SK-N-SH treated with all-trans-retinoic acid at 6 μM for 48 hours (cell line): Measurements from ENCODE around the gene HSPE1.
"Not testable (repeated sequence)": the region's sequence is repeated elsewhere in the genome, so short reads cannot be mapped to it uniquely, and the experiment has no call there.

ENCODE experiments used
- ATAC-seq: fragments of 200-7000 bp; cut with Tn5 transposase; 3 replicates; pipeline ENCODE4 v1.9.1; 2020; ENCODE audit warnings: mild to moderate bottlenecking, moderate library complexity
- ARNTL ChIP-seq: fragments of 450-650 bp; formaldehyde crosslinking; IDR thresholded peaks from 2 replicates; pipeline ENCODE4 v1.5.0; 2020; ENCODE audit warnings: low read depth, mild to moderate bottlenecking, moderate library complexity, borderline replicate concordance
- CREB5 ChIP-seq: fragments of 250-450 bp; sonication (Bioruptor Pico); IDR thresholded peaks from 2 replicates; pipeline ENCODE4 v1.5.1; 2020; ENCODE audit warnings: low read depth, mild to moderate bottlenecking, moderate library complexity
- ESRRG ChIP-seq: fragments of 250-450 bp; sonication (Bioruptor Pico); IDR thresholded peaks from 2 replicates; pipeline ENCODE4 v1.6.1; 2021; ENCODE audit warnings: mild to moderate bottlenecking
- GLIS3 ChIP-seq: fragments of 250-450 bp; sonication (Bioruptor Pico); IDR thresholded peaks from 2 replicates; pipeline ENCODE4 v1.5.0; 2020; ENCODE audit warnings: mild to moderate bottlenecking, moderate library complexity
- ISL1 ChIP-seq: fragments of 250-450 bp; sonication (Bioruptor Pico); IDR thresholded peaks from 2 replicates; pipeline ENCODE4 v2.1.2; 2022; ENCODE audit warnings: mild to moderate bottlenecking, moderate library complexity
- OSR1 ChIP-seq: fragments of 250-450 bp; sonication (Bioruptor Pico); IDR thresholded peaks from 2 replicates; pipeline ENCODE4 v1.8.0; 2022; ENCODE audit warnings: moderate library complexity, mild to moderate bottlenecking, inconsistent platforms
- PPARA ChIP-seq: fragments of 250-450 bp; sonication (Bioruptor Pico); IDR thresholded peaks from 2 replicates; pipeline ENCODE4 v1.5.0; 2020; ENCODE audit warnings: mild to moderate bottlenecking, borderline replicate concordance
- RARB ChIP-seq: fragments of 250-450 bp; sonication (Bioruptor Pico); IDR thresholded peaks from 2 replicates; pipeline ENCODE4 v1.8.0; 2021; ENCODE audit warnings: mild to moderate bottlenecking, moderate library complexity
- SNAI2 ChIP-seq: fragments of 250-450 bp; sonication (Bioruptor Pico); IDR thresholded peaks from 2 replicates; pipeline ENCODE4 v1.5.0; 2020; ENCODE audit warnings: mild to moderate bottlenecking, moderate library complexity
- TCF4 ChIP-seq: fragments of 250-450 bp; sonication (Bioruptor Pico); IDR thresholded peaks from 2 replicates; pipeline ENCODE4 v1.8.0; 2021; ENCODE audit warnings: mild to moderate bottlenecking, moderate library complexity, borderline replicate concordance
- TOX ChIP-seq: fragments of 250-450 bp; sonication (Bioruptor Pico); IDR thresholded peaks from 2 replicates; pipeline ENCODE4 v1.8.0; 2021; ENCODE audit warnings: mild to moderate bottlenecking, moderate library complexity, borderline replicate concordance
- ZC3H10 ChIP-seq: fragments of 250-450 bp; sonication (Bioruptor Pico); IDR thresholded peaks from 2 replicates; pipeline ENCODE4 v1.5.1; 2021; ENCODE audit warnings: mild to moderate bottlenecking, moderate library complexity
- ZFP3 ChIP-seq: fragments of 250-450 bp; sonication (Bioruptor Pico); IDR thresholded peaks from 2 replicates; pipeline ENCODE4 v1.5.0; 2020; ENCODE audit warnings: mild to moderate bottlenecking, moderate library complexity
- ZFP30 ChIP-seq: fragments of 450-650 bp; formaldehyde crosslinking; IDR thresholded peaks from 2 replicates; pipeline ENCODE4 v1.5.0; 2022; ENCODE audit warnings: mild to moderate bottlenecking, moderate library complexity
- ZNF565 ChIP-seq: fragments of 450-650 bp; formaldehyde crosslinking; conservative IDR thresholded peaks from 2 replicates; pipeline ENCODE4 v1.5.0; 2020; ENCODE audit warnings: low read depth, mild to moderate bottlenecking, moderate library complexity
- ZNF70 ChIP-seq: fragments of 450-650 bp; formaldehyde crosslinking; IDR thresholded peaks from 2 replicates; pipeline ENCODE4 v1.5.0; 2020; ENCODE audit warnings: mild to moderate bottlenecking, moderate library complexity
- ZNF8 ChIP-seq: fragments of 450-650 bp; formaldehyde crosslinking; IDR thresholded peaks from 2 replicates; pipeline ENCODE4 v1.5.0; 2020; ENCODE audit warnings: mild to moderate bottlenecking, moderate library complexity
- TF ChIP-seq, protein P1 (sequence below): fragments of 250-450 bp; sonication (Bioruptor Pico); IDR thresholded peaks from 2 replicates; pipeline ENCODE4 v1.5.1; 2021; ENCODE audit warnings: mild to moderate bottlenecking, moderate library complexity
- TF ChIP-seq, protein P2 (sequence below): fragments of 250-450 bp; sonication (Bioruptor Pico); IDR thresholded peaks from 2 replicates; pipeline ENCODE4 v1.5.0; 2020; ENCODE audit warnings: mild to moderate bottlenecking, moderate library complexity

Gene HSPE1

GRCh38 chr2:197547163-197547900 lies 47.2 kb downstream of the HSPE1 start:
- TF ChIP-seq ISL1 (CRISPR knock-in tag) (no peak), ARNTL (CRISPR knock-in tag) (no peak), ZFP30 (CRISPR knock-in tag) (no peak), ZC3H10 (CRISPR knock-in tag) (no peak), CREB5 (CRISPR knock-in tag) (no peak), TCF4 (CRISPR knock-in tag) (no peak), ZFP3 (CRISPR knock-in tag) (no peak), GLIS3 (no peak), ZNF565 (CRISPR knock-in tag) (no peak), OSR1 (CRISPR knock-in tag) (no peak), ESRRG (CRISPR knock-in tag) (no peak), ZNF8 (CRISPR knock-in tag) (no peak), PPARA (CRISPR knock-in tag) (no peak), TOX (no peak), RARB (CRISPR knock-in tag) (no peak), ZNF70 (no peak)
- TF ChIP-seq, protein P1, sequence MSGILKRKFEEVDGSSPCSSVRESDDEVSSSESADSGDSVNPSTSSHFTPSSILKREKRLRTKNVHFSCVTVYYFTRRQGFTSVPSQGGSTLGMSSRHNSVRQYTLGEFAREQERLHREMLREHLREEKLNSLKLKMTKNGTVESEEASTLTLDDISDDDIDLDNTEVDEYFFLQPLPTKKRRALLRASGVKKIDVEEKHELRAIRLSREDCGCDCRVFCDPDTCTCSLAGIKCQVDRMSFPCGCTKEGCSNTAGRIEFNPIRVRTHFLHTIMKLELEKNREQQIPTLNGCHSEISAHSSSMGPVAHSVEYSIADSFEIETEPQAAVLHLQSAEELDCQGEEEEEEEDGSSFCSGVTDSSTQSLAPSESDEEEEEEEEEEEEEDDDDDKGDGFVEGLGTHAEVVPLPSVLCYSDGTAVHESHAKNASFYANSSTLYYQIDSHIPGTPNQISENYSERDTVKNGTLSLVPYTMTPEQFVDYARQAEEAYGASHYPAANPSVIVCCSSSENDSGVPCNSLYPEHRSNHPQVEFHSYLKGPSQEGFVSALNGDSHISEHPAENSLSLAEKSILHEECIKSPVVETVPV (CRISPR knock-in tag): no peak
- TF ChIP-seq, protein P2, sequence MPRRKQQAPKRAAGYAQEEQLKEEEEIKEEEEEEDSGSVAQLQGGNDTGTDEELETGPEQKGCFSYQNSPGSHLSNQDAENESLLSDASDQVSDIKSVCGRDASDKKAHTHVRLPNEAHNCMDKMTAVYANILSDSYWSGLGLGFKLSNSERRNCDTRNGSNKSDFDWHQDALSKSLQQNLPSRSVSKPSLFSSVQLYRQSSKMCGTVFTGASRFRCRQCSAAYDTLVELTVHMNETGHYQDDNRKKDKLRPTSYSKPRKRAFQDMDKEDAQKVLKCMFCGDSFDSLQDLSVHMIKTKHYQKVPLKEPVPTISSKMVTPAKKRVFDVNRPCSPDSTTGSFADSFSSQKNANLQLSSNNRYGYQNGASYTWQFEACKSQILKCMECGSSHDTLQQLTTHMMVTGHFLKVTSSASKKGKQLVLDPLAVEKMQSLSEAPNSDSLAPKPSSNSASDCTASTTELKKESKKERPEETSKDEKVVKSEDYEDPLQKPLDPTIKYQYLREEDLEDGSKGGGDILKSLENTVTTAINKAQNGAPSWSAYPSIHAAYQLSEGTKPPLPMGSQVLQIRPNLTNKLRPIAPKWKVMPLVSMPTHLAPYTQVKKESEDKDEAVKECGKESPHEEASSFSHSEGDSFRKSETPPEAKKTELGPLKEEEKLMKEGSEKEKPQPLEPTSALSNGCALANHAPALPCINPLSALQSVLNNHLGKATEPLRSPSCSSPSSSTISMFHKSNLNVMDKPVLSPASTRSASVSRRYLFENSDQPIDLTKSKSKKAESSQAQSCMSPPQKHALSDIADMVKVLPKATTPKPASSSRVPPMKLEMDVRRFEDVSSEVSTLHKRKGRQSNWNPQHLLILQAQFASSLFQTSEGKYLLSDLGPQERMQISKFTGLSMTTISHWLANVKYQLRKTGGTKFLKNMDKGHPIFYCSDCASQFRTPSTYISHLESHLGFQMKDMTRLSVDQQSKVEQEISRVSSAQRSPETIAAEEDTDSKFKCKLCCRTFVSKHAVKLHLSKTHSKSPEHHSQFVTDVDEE (CRISPR knock-in tag): no peak
- no peak for ATAC-seq

- TF ChIP-seq ISL1 (CRISPR knock-in tag) (no peak), CREB5 (CRISPR knock-in tag) (no peak), ZFP30 (CRISPR knock-in tag) (no peak), ZNF8 (CRISPR knock-in tag) (no peak), ZNF565 (CRISPR knock-in tag) (no peak), OSR1 (CRISPR knock-in tag) (no peak), ZFP3 (CRISPR knock-in tag) (no peak), PPARA (CRISPR knock-in tag) (no peak), SNAI2 (CRISPR knock-in tag) (no peak)
- TF ChIP-seq, all 23 proteins: peak for 0
- no peak for ATAC-seq
These were observed 48.4 kb downstream of the HSPE1 start for GRCh38 chr2:197548582-197548981.

DNA sequence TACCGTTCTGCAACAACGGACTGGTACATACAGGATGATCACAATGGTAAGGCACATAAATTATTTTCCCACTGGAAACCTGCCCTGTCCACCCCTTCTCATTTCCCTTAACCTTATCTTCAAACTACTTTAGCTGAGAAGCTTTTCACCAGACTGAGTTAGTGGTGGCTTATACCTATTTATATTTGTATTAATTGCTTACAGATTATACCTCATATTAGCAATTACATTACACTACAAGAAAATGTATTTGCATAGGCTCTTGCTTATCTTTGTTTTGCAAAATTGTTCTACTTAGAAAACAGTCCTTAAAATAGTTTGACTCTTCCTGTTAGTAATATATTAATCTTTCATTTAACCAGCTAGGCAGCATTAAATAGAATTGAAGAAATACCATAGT lies 51.1 kb downstream of the HSPE1 start:
- ATAC-seq: not testable (repeated sequence)
